H9 (cell line): Measurements from ENCODE around the gene SLC39A2. TPM values are rescaled to one million over a fixed set of nuclear protein-coding genes. Genes with fewer than 3 reads are reported as not detected.
"Not testable (repeated sequence)": the region's sequence is repeated elsewhere in the genome, so short reads cannot be mapped to it uniquely, and the experiment has no call there.

Experiments used
- DNase-seq: peaks from one replicate; pipeline ENCODE4 v3.0.0-alpha.2; 2017
- H2AFZ ChIP-seq: one replicate; pipeline ENCODE4 v1.6.1; 2013; ENCODE audit warnings: mild to moderate bottlenecking, low read length, control low read depth, moderate library complexity
- H2AK5ac ChIP-seq: 2 replicates; pipeline ENCODE4 v1.6.1; 2013; ENCODE audit warnings: low read length, control low read depth, mixed read lengths; ENCODE audit not compliant: insufficient read length
- H2BK120ac ChIP-seq: one replicate; pipeline ENCODE4 v1.6.1; 2013; ENCODE audit warnings: low read depth, mild to moderate bottlenecking, low read length, control low read depth, inconsistent platforms; ENCODE audit not compliant: poor library complexity, severe bottlenecking
- H2BK12ac ChIP-seq: 2 replicates; pipeline ENCODE4 v1.6.1; 2013; ENCODE audit warnings: low read length, control low read depth, mixed read lengths, low read depth; ENCODE audit not compliant: insufficient read length
- H2BK15ac ChIP-seq: 2 replicates; pipeline ENCODE4 v1.6.1; 2013; ENCODE audit warnings: low read depth, low read length, control low read depth
- H2BK20ac ChIP-seq: one replicate; pipeline ENCODE4 v1.6.1; 2013; ENCODE audit warnings: low read depth, mild to moderate bottlenecking, low read length, control low read depth, inconsistent platforms; ENCODE audit not compliant: poor library complexity, severe bottlenecking
- H2BK5ac ChIP-seq: 2 replicates; pipeline ENCODE4 v1.6.1; 2013; ENCODE audit warnings: low read length, control low read depth, mixed read lengths; ENCODE audit not compliant: insufficient read length
- H3K14ac ChIP-seq: 2 replicates; pipeline ENCODE4 v1.6.1; 2013; ENCODE audit warnings: low read length, control low read depth; ENCODE audit not compliant: insufficient read depth
- H3K18ac ChIP-seq: 2 replicates; pipeline ENCODE4 v1.6.1; 2013; ENCODE audit warnings: low read depth, mild to moderate bottlenecking, mixed read lengths, low read length, control low read depth; ENCODE audit not compliant: insufficient read length
- H3K23ac ChIP-seq: 2 replicates; pipeline ENCODE4 v1.6.1; 2013; ENCODE audit warnings: low read length, control low read depth, mixed read lengths, low read depth; ENCODE audit not compliant: insufficient read length
- H3K23me2 ChIP-seq: 2 replicates; pipeline ENCODE4 v1.6.1; 2013; ENCODE audit warnings: low read depth, mild to moderate bottlenecking, mixed read lengths, low read length, control low read depth; ENCODE audit not compliant: insufficient read length, poor library complexity, severe bottlenecking
- H3K27ac ChIP-seq: 2 replicates; pipeline ENCODE4 v1.5.1; 2013; ENCODE audit warnings: low read length, control low read depth, mixed read lengths, low read depth; ENCODE audit not compliant: insufficient read length
- H3K27me3 ChIP-seq: 2 replicates; pipeline ENCODE4 v1.6.1; 2013; ENCODE audit warnings: low read length, control low read depth, inconsistent platforms; ENCODE audit not compliant: insufficient read depth
- H3K4ac ChIP-seq: 2 replicates; pipeline ENCODE4 v1.6.1; 2013; ENCODE audit warnings: low read depth, mild to moderate bottlenecking, control low read depth, inconsistent platforms, low read length, moderate library complexity
- H3K4me1 ChIP-seq: 2 replicates; pipeline ENCODE4 v1.6.1; 2013; ENCODE audit warnings: low read length, control low read depth, inconsistent platforms; ENCODE audit not compliant: insufficient read depth
- H3K4me2 ChIP-seq: 2 replicates; pipeline ENCODE4 v1.6.1; 2013; ENCODE audit warnings: low read length, control low read depth, mixed read lengths; ENCODE audit not compliant: insufficient read length, insufficient read depth
- H3K56ac ChIP-seq: 2 replicates; pipeline ENCODE4 v1.6.1; 2013; ENCODE audit warnings: low read depth, mild to moderate bottlenecking, mixed read lengths, low read length, control low read depth; ENCODE audit not compliant: insufficient read length
- H3K79me1 ChIP-seq: 2 replicates; pipeline ENCODE4 v1.6.1; 2013; ENCODE audit warnings: low read depth, mild to moderate bottlenecking, moderate library complexity, low read length, control low read depth, inconsistent platforms; ENCODE audit not compliant: insufficient read depth, poor library complexity, severe bottlenecking
- H3K79me2 ChIP-seq: 2 replicates; pipeline ENCODE4 v1.6.1; 2013; ENCODE audit warnings: low read length, control low read depth, inconsistent platforms; ENCODE audit not compliant: insufficient read depth
- H3K9ac ChIP-seq: 2 replicates; pipeline ENCODE4 v1.6.1; 2013; ENCODE audit warnings: low read length, control low read depth, mixed read lengths; ENCODE audit not compliant: insufficient read length; ENCODE audit errors: extremely low read depth
- H3K9me3 ChIP-seq: one replicate; pipeline ENCODE4 v1.6.1; 2013; ENCODE audit warnings: low read depth, low read length, inconsistent platforms; ENCODE audit not compliant: control insufficient read depth
- H3T11ph ChIP-seq: one replicate; pipeline ENCODE4 v1.6.1; 2013; ENCODE audit warnings: mild to moderate bottlenecking, low read length, control low read depth, inconsistent platforms
- H4K20me1 ChIP-seq: one replicate; pipeline ENCODE4 v1.6.1; 2013; ENCODE audit not compliant: control insufficient read depth, insufficient read length, insufficient read depth
- H4K5ac ChIP-seq: 2 replicates; pipeline ENCODE4 v1.6.1; 2013; ENCODE audit warnings: low read depth, mild to moderate bottlenecking, mixed read lengths, low read length, control low read depth; ENCODE audit not compliant: insufficient read length
- H4K8ac ChIP-seq: replicated peaks from 2 replicates; pipeline ENCODE4 v1.6.1; 2013; ENCODE audit warnings: low read length, control low read depth, mixed read lengths, low read depth; ENCODE audit not compliant: insufficient read length
- H4K91ac ChIP-seq: 2 replicates; pipeline ENCODE4 v1.6.1; 2013; ENCODE audit warnings: low read depth, mild to moderate bottlenecking, moderate library complexity, mixed read lengths, low read length, control low read depth; ENCODE audit not compliant: insufficient read length
- H3K27ac Mint-ChIP-seq, 3 experiments: 2 replicates in 2 of 3; 3 replicates in 1 of 3; pipeline ENCODE4 v1.8.0; 2020 to 2021; ENCODE audit warnings: mixed read lengths in 3 of 3, mild to moderate bottlenecking in 1 of 3, moderate library complexity in 1 of 3
- H3K27me3 Mint-ChIP-seq: 2 replicates; pipeline ENCODE4 v1.8.0; 2021; ENCODE audit warnings: low read depth, mild to moderate bottlenecking, moderate library complexity, mixed read lengths
- H3K36me3 Mint-ChIP-seq, 3 experiments: 2 replicates in 2 of 3; 3 replicates in 1 of 3; pipeline ENCODE4 v1.8.0; 2020 to 2021; ENCODE audit warnings: low read depth in 3 of 3, mixed read lengths in 3 of 3; ENCODE audit not compliant: insufficient read depth in 1 of 3
- H3K4me1 Mint-ChIP-seq, 2 experiments: 2 replicates each; pipeline ENCODE4 v1.8.0; 2020; ENCODE audit warnings: mixed read lengths in 2 of 2
- H3K4me3 Mint-ChIP-seq, 2 experiments: 2 replicates in 1 of 2; 3 replicates in 1 of 2; pipeline ENCODE4 v1.8.0; 2020 to 2021; ENCODE audit warnings: mild to moderate bottlenecking in 2 of 2, mixed read lengths in 2 of 2, moderate library complexity in 1 of 2
- H3K9me3 Mint-ChIP-seq, 2 experiments: 2 replicates in 1 of 2; 3 replicates in 1 of 2; pipeline ENCODE4 v1.8.0; 2020; ENCODE audit warnings: mild to moderate bottlenecking in 2 of 2, mixed read lengths in 2 of 2, moderate library complexity in 1 of 2
- WGBS: extraction: QIAGEN DNeasy Blood & Tissue Kit; methylation state at CpG from one replicate; pipeline ENCODE4 v1.1.7; 2013; ENCODE audit warnings: missing lambda C conversion rate, low lambda C conversion rate, mixed read lengths; ENCODE audit not compliant: insufficient read length; ENCODE audit errors: extremely low coverage; 5-methylcytosine and 5-hydroxymethylcytosine counted together
- total RNA-seq: library from RNA; stranded (reverse); gene quantifications from 2 replicates; pipeline ENCODE4 v1.2.1, GENCODE V29; 2021
- TF ChIP-seq, protein P1 (sequence below): fragments of 200-600 bp; sonication (generic); conservative IDR thresholded peaks from 3 replicates; pipeline ENCODE4 v1.8.0; 2021; ENCODE audit warnings: antibody characterized with exemption, mild to moderate bottlenecking

Gene SLC39A2
- total RNA-seq, 1 experiment from 2014 or later, result not detected

- WGBS, result no CpG with 5 or more reads among the region's 8 CpGs
- H3K36me3 Mint-ChIP-seq, result no peaks in the 10 kb centered on the region
These were observed 41.4 kb downstream of the SLC39A2 start for GRCh38 chr14:21040370-21040925.

GRCh38 chr14:21040941-21041340 is 41.8 kb downstream of the SLC39A2 start:
- Mint-ChIP-seq H3K4me1 (peaks cover 24 to 26% of the 10 kb centered on the region in 2 experiments), H3K27me3 (peaks cover 32% of the 10 kb centered on the region)
- not testable (repeated sequence) for H4K20me1 ChIP-seq, H2BK120ac ChIP-seq, H3K4me2 ChIP-seq, H3K18ac ChIP-seq, H3K56ac ChIP-seq, H3K23me2 ChIP-seq, H3K36me3 Mint-ChIP-seq, H3K9me3 ChIP-seq, H4K8ac ChIP-seq, DNase-seq, H3K9ac ChIP-seq, H2BK20ac ChIP-seq, H2AFZ ChIP-seq, H2BK12ac ChIP-seq, H3K4me3 Mint-ChIP-seq, H3K79me1 ChIP-seq, H3T11ph ChIP-seq, H2BK15ac ChIP-seq, H4K91ac ChIP-seq, H3K4ac ChIP-seq, H3K27ac ChIP-seq, H3K27ac Mint-ChIP-seq, H4K5ac ChIP-seq, H3K79me2 ChIP-seq, H3K14ac ChIP-seq, H2BK5ac ChIP-seq, H2AK5ac ChIP-seq, H3K27me3 ChIP-seq, H3K9me3 Mint-ChIP-seq, H3K23ac ChIP-seq, H3K4me1 ChIP-seq
- WGBS, result no CpG with 5 or more reads among the region's 3 CpGs

More at GRCh38 chr14:21040370-21040925, 41.4 kb downstream of the SLC39A2 start:
- H4K91ac ChIP-seq, result no peak overlapping the region
- H4K8ac ChIP-seq, result no peak overlapping the region
- H4K20me1 ChIP-seq, result no peaks in the 10 kb centered on the region
- H3K4me1 ChIP-seq, result peaks cover 5% of the 10 kb centered on the region
- H3T11ph ChIP-seq, result no peak overlapping the region
- H3K56ac ChIP-seq, result no peak overlapping the region
- no peak overlapping the region for H3K9ac ChIP-seq
- no peaks in the 10 kb centered on the region for H3K79me2 ChIP-seq
- Mint-ChIP-seq H3K4me3 (peak overlapping the region in 1 of 2 experiments; percentile 4; a peak in 1 of 5 replicates), H3K27ac (no peak overlapping the region), H3K27me3 (peaks cover 32% of the 10 kb centered on the region), H3K4me1 (peaks cover 24 to 26% of the 10 kb centered on the region in 2 experiments), H3K9me3 (no peaks in the 10 kb centered on the region)
- no peak overlapping the region for H3K27ac ChIP-seq
- H3K23me2 ChIP-seq, result no peaks in the 10 kb centered on the region
- no peak overlapping the region for H4K5ac ChIP-seq
- DNase-seq, result no peak
- H2BK15ac ChIP-seq, result no peak overlapping the region
- no peak overlapping the region for H3K4ac ChIP-seq
- no peaks in the 10 kb centered on the region for H3K79me1 ChIP-seq
- H2BK12ac ChIP-seq, result no peak overlapping the region
- H3K23ac ChIP-seq, result no peak overlapping the region
- no peak overlapping the region for H2AFZ ChIP-seq
- H3K4me2 ChIP-seq, result no peak overlapping the region
- TF ChIP-seq, protein P1, sequence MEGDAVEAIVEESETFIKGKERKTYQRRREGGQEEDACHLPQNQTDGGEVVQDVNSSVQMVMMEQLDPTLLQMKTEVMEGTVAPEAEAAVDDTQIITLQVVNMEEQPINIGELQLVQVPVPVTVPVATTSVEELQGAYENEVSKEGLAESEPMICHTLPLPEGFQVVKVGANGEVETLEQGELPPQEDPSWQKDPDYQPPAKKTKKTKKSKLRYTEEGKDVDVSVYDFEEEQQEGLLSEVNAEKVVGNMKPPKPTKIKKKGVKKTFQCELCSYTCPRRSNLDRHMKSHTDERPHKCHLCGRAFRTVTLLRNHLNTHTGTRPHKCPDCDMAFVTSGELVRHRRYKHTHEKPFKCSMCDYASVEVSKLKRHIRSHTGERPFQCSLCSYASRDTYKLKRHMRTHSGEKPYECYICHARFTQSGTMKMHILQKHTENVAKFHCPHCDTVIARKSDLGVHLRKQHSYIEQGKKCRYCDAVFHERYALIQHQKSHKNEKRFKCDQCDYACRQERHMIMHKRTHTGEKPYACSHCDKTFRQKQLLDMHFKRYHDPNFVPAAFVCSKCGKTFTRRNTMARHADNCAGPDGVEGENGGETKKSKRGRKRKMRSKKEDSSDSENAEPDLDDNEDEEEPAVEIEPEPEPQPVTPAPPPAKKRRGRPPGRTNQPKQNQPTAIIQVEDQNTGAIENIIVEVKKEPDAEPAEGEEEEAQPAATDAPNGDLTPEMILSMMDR, result peak; percentile 7; the same call in 1 of the 3 replicates
- no peak overlapping the region for H2BK5ac ChIP-seq
- no peak overlapping the region for H2AK5ac ChIP-seq
- no peak overlapping the region for H2BK120ac ChIP-seq
- no peak overlapping the region for H3K18ac ChIP-seq
- H3K14ac ChIP-seq, result no peak overlapping the region
- H3K9me3 ChIP-seq, result no peaks in the 10 kb centered on the region
- no peaks in the 10 kb centered on the region for H3K27me3 ChIP-seq
- no peak overlapping the region for H2BK20ac ChIP-seq
